Trophoblast cell (in vitro differentiated cells and primary cell): ENCODE results near the gene ESR1.

Experiments used
- DNase-seq, 2 donors: peaks; one replicate each; pipeline ENCODE4 v3.0.0-alpha.2; 2016
- H2AFZ ChIP-seq: 2 replicates; pipeline ENCODE4 v1.6.1; 2013; ENCODE audit warnings: low read length, moderate library complexity, mild to moderate bottlenecking; ENCODE audit not compliant: insufficient read depth, poor library complexity
- H2AK5ac ChIP-seq: 2 replicates; pipeline ENCODE4 v1.6.1; 2013; ENCODE audit warnings: mild to moderate bottlenecking, low read length
- H2BK120ac ChIP-seq: 2 replicates; pipeline ENCODE4 v1.6.1; 2013; ENCODE audit warnings: low read length, mild to moderate bottlenecking, moderate library complexity; ENCODE audit not compliant: insufficient read depth, poor library complexity
- H2BK12ac ChIP-seq: 2 replicates; pipeline ENCODE4 v1.6.1; 2013; ENCODE audit warnings: mild to moderate bottlenecking, low read length, moderate library complexity
- H2BK5ac ChIP-seq: 2 replicates; pipeline ENCODE4 v1.6.1; 2013; ENCODE audit warnings: low read length, low read depth, moderate library complexity, mild to moderate bottlenecking; ENCODE audit not compliant: poor library complexity
- H3K14ac ChIP-seq: 2 replicates; pipeline ENCODE4 v1.6.1; 2013; ENCODE audit warnings: mild to moderate bottlenecking, low read length
- H3K18ac ChIP-seq: 2 replicates; pipeline ENCODE4 v1.6.1; 2013; ENCODE audit warnings: mild to moderate bottlenecking, low read length
- H3K23ac ChIP-seq: 2 replicates; pipeline ENCODE4 v1.6.1; 2013; ENCODE audit warnings: low read length
- H3K27ac ChIP-seq: 2 replicates; pipeline ENCODE4 v1.5.1; 2013; ENCODE audit warnings: low read depth, mild to moderate bottlenecking, inconsistent platforms, low read length, moderate library complexity
- H3K27me3 ChIP-seq: 2 replicates; pipeline ENCODE4 v1.6.1; 2013; ENCODE audit warnings: inconsistent platforms, mild to moderate bottlenecking, low read length, moderate library complexity; ENCODE audit not compliant: insufficient read depth
- H3K36me3 ChIP-seq, 2 experiments: 1 replicate in 1 of 2; 2 replicates in 1 of 2; pipeline ENCODE4 v1.6.1; 2013; ENCODE audit warnings: low read length in 2 of 2, mild to moderate bottlenecking in 2 of 2, moderate library complexity in 1 of 2; ENCODE audit not compliant: insufficient read depth in 2 of 2, control insufficient read depth in 1 of 2
- H3K4ac ChIP-seq: 2 replicates; pipeline ENCODE4 v1.6.1; 2013; ENCODE audit warnings: low read depth, mild to moderate bottlenecking, low read length, moderate library complexity
- H3K4me1 ChIP-seq, 2 experiments: 1 replicate in 1 of 2; 2 replicates in 1 of 2; pipeline ENCODE4 v1.6.1; 2013; ENCODE audit warnings: low read length in 2 of 2, mild to moderate bottlenecking in 2 of 2, moderate library complexity in 1 of 2; ENCODE audit not compliant: insufficient read depth in 2 of 2, control insufficient read depth in 1 of 2
- H3K4me2 ChIP-seq: 2 replicates; pipeline ENCODE4 v1.6.1; 2013; ENCODE audit warnings: inconsistent platforms, mild to moderate bottlenecking, low read length, moderate library complexity
- H3K4me3 ChIP-seq: 2 replicates; pipeline ENCODE4 v1.5.1; 2013; ENCODE audit warnings: mild to moderate bottlenecking, low read depth, low read length, inconsistent platforms
- H3K79me1 ChIP-seq: one replicate; pipeline ENCODE4 v1.6.1; 2013; ENCODE audit warnings: low read length
- H3K79me2 ChIP-seq: 2 replicates; pipeline ENCODE4 v1.6.1; 2013; ENCODE audit warnings: low read length, mild to moderate bottlenecking; ENCODE audit not compliant: control insufficient read depth, insufficient read depth, poor library complexity
- H3K9ac ChIP-seq: 2 replicates; pipeline ENCODE4 v1.6.1; 2013; ENCODE audit warnings: mild to moderate bottlenecking, low read length
- H3K9me3 ChIP-seq: 2 replicates; pipeline ENCODE4 v1.6.1; 2013; ENCODE audit warnings: low read depth, mild to moderate bottlenecking, control low read depth, inconsistent platforms, low read length; ENCODE audit not compliant: insufficient read depth
- H4K12ac ChIP-seq: 2 replicates; pipeline ENCODE4 v1.6.1; 2013; ENCODE audit warnings: low read depth, mild to moderate bottlenecking, low read length, moderate library complexity
- H4K8ac ChIP-seq: 2 replicates; pipeline ENCODE4 v1.6.1; 2013; ENCODE audit warnings: low read depth, mild to moderate bottlenecking, low read length, moderate library complexity
- H4K91ac ChIP-seq: one replicate; pipeline ENCODE4 v1.6.1; 2013; ENCODE audit warnings: low read depth, mild to moderate bottlenecking, low read length, moderate library complexity
- WGBS: extraction: QIAGEN DNeasy Blood & Tissue Kit; methylation state at CpG from one replicate; pipeline ENCODE4 v1.1.7; 2013; ENCODE audit warnings: missing lambda C conversion rate; ENCODE audit not compliant: insufficient read length, insufficient coverage; ENCODE audit errors: extremely low coverage; 5-methylcytosine and 5-hydroxymethylcytosine counted together

The ESR1 gene

DNA sequence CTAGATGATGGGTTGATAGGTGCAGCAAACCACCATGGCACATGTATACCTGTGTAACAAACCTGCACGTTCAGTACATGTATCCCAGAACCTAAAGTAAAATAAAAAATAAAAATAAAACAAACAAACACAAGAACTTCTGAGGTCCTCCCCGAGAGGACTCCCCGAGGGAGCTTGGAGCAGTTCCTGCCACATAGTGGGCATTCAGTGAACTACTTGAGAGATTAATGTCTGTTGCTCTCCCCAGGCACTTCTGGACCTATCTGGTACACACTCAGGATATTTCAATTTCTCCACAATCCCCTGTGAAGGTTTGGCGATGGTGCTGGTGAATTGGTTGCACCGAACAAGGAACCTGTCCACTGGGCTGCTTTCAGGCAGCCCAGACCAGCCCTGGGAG lies 311.2 kb downstream of the ESR1 start:
- Histone ChIP-seq H3K4me1 (no peaks in the 10 kb centered on the region), H3K9ac (no peak overlapping the region), H3K79me2 (no peaks in the 10 kb centered on the region), H2BK12ac (no peak overlapping the region), H4K8ac (no peak overlapping the region), H2AFZ (no peak overlapping the region), H3K4me3 (no peak overlapping the region), H2BK120ac (no peak overlapping the region), H3K27me3 (no peaks in the 10 kb centered on the region), H2BK5ac (no peak overlapping the region), H4K91ac (no peak overlapping the region), H3K14ac (no peak overlapping the region), H4K12ac (no peak overlapping the region), H3K9me3 (no peaks in the 10 kb centered on the region), H3K23ac (no peak overlapping the region), H3K4ac (no peak overlapping the region), H3K18ac (no peak overlapping the region), H3K4me2 (no peak overlapping the region), H3K27ac (no peak overlapping the region), H3K79me1 (no peaks in the 10 kb centered on the region), H3K36me3 (peaks cover 0 to 2% of the 10 kb centered on the region in 2 experiments), H2AK5ac (no peak overlapping the region)
- WGBS: no CpG with 5 or more reads among the region's 5 CpGs
- peak in 1 of 2 donors; percentile 8 for DNase-seq

- Histone ChIP-seq H2AFZ (no peak overlapping the region), H2BK5ac (no peak overlapping the region), H2BK120ac (no peak overlapping the region), H4K12ac (no peak overlapping the region), H3K27ac (no peak overlapping the region), H4K91ac (no peak overlapping the region), H3K27me3 (no peaks in the 10 kb centered on the region), H3K9ac (no peak overlapping the region), H3K4me1 (no peaks in the 10 kb centered on the region), H3K23ac (no peak overlapping the region), H3K36me3 (peaks cover 0 to 2% of the 10 kb centered on the region in 2 experiments), H3K4me3 (no peak overlapping the region), H3K18ac (no peak overlapping the region), H3K9me3 (no peaks in the 10 kb centered on the region), H2BK12ac (no peak overlapping the region), H3K14ac (no peak overlapping the region), H4K8ac (no peak overlapping the region), H3K4ac (no peak overlapping the region), H2AK5ac (no peak overlapping the region), H3K79me1 (no peaks in the 10 kb centered on the region), H3K79me2 (no peaks in the 10 kb centered on the region), H3K4me2 (no peak overlapping the region)
- no CpG with 5 or more reads among the region's 7 CpGs for whole genome bisulfite sequencing
- no peak for DNase-seq
Measured at GRCh38 chr6:152119831-152120230, 312.3 kb downstream of the ESR1 start.

GRCh38 chr6:152121910-152122309 lies 314.4 kb downstream of the ESR1 start:
- Histone ChIP-seq H3K4ac (no peak overlapping the region), H3K79me1 (no peaks in the 10 kb centered on the region), H3K18ac (no peak overlapping the region), H4K8ac (no peak overlapping the region), H2BK5ac (no peak overlapping the region), H2BK120ac (no peak overlapping the region), H2AK5ac (no peak overlapping the region), H3K4me3 (no peak overlapping the region), H3K79me2 (no peaks in the 10 kb centered on the region), H2AFZ (no peak overlapping the region), H3K9ac (no peak overlapping the region), H3K23ac (no peak overlapping the region), H3K27me3 (no peaks in the 10 kb centered on the region), H3K14ac (no peak overlapping the region), H3K27ac (no peak overlapping the region), H3K4me1 (no peaks in the 10 kb centered on the region), H3K4me2 (no peak overlapping the region), H3K36me3 (peaks cover 0 to 2% of the 10 kb centered on the region in 2 experiments), H2BK12ac (no peak overlapping the region), H4K91ac (no peak overlapping the region), H3K9me3 (no peaks in the 10 kb centered on the region), H4K12ac (no peak overlapping the region)
- WGBS: no CpG with 5 or more reads among the region's 3 CpGs
- no peak for DNase-seq

DNA sequence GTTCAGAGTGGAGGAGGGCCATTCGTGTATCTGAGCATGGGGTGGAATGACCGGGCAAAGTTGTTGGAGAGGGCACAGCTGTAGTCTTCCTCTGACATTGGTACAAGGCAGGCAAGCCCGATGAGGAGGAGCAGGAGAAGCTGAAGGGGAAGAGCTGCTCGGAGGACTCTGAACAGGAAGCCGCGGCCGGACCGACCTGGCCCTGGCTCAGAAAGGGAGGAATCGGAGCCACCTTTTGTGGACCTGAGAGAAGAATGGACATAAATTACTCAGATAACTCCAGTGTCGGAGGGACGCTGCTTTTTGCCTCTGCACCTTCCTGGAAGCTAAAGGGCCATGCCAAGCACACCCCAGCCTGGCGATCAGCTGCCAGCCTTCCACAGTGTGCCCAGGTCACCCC lies 315.0 kb downstream of the ESR1 start:
- Histone ChIP-seq H4K8ac (no peak overlapping the region), H2AFZ (no peak overlapping the region), H3K18ac (no peak overlapping the region), H3K4me2 (no peak overlapping the region), H2BK120ac (no peak overlapping the region), H3K9ac (no peak overlapping the region), H3K27ac (no peak overlapping the region), H3K79me1 (no peaks in the 10 kb centered on the region), H2AK5ac (no peak overlapping the region), H3K4me1 (peaks cover 0 to 2% of the 10 kb centered on the region in 2 experiments), H2BK5ac (no peak overlapping the region), H4K91ac (no peak overlapping the region), H2BK12ac (peak overlapping the region; percentile 30), H3K79me2 (no peaks in the 10 kb centered on the region), H3K4me3 (no peak overlapping the region), H3K4ac (no peak overlapping the region), H3K23ac (no peak overlapping the region), H3K9me3 (no peaks in the 10 kb centered on the region), H4K12ac (no peak overlapping the region), H3K27me3 (no peaks in the 10 kb centered on the region), H3K14ac (no peak overlapping the region), H3K36me3 (peaks cover 0 to 2% of the 10 kb centered on the region in 2 experiments)
- DNase-seq: no peak
- WGBS: no CpG with 5 or more reads among the region's 12 CpGs
